Osteocyte (in vitro differentiated cells): ENCODE results near the gene SPRR1A. TPM values are rescaled to one million over a fixed set of nuclear protein-coding genes. Genes with fewer than 3 reads are reported as not detected.

Experiments
- DNase-seq: peaks from one replicate; pipeline ENCODE4 v3.0.0; 2021; ENCODE audit warnings: mixed read lengths; ENCODE audit not compliant: unreplicated experiment; ENCODE audit errors: extremely low spot score
- H3K27ac Mint-ChIP-seq: one replicate; pipeline ENCODE4 v1.8.0; 2021; ENCODE audit warnings: mild to moderate bottlenecking, mixed read lengths; ENCODE audit not compliant: unreplicated experiment
- H3K27me3 Mint-ChIP-seq: one replicate; pipeline ENCODE4 v1.8.0; 2021; ENCODE audit warnings: mixed read lengths; ENCODE audit not compliant: unreplicated experiment
- H3K36me3 Mint-ChIP-seq: one replicate; pipeline ENCODE4 v1.8.0; 2021; ENCODE audit warnings: mixed read lengths; ENCODE audit not compliant: unreplicated experiment
- H3K4me1 Mint-ChIP-seq: one replicate; pipeline ENCODE4 v1.8.0; 2021; ENCODE audit warnings: mixed read lengths; ENCODE audit not compliant: unreplicated experiment
- H3K4me3 Mint-ChIP-seq: one replicate; pipeline ENCODE4 v1.8.0; 2021; ENCODE audit warnings: mild to moderate bottlenecking, moderate library complexity, mixed read lengths; ENCODE audit not compliant: unreplicated experiment
- H3K9me3 Mint-ChIP-seq: one replicate; pipeline ENCODE4 v1.8.0; 2021; ENCODE audit warnings: mixed read lengths; ENCODE audit not compliant: unreplicated experiment
- CTCF ChIP-seq: fragments of 200-600 bp; sonication (generic); IDR thresholded peaks from 2 replicates; pipeline ENCODE4 v1.5.0; 2021; ENCODE audit warnings: antibody characterized with exemption, mild to moderate bottlenecking, moderate library complexity
- total RNA-seq: library from RNA; stranded (reverse); gene quantifications from 2 replicates; pipeline ENCODE4 v1.2.1, GENCODE V29; 2021

The SPRR1A gene
- total RNA-seq, 1 donor from 2014 or later = not detected

- no peak for TF ChIP-seq CTCF
- DNase-seq = no peak
- H3K4me1 Mint-ChIP-seq = no peaks in the 10 kb centered on the region
These were observed 3.2 kb upstream of the SPRR1A start for GRCh38 chr1:152980676-152981075.

GRCh38 chr1:152981146-152981871 is 2.6 kb upstream of the SPRR1A start:
- no peak for TF ChIP-seq CTCF
- no peak for DNase-seq
- Mint-ChIP-seq H3K4me1 (no peaks in the 10 kb centered on the region), H3K9me3 (no peaks in the 10 kb centered on the region), H3K4me3 (no peak overlapping the region), H3K27me3 (no peaks in the 10 kb centered on the region), H3K36me3 (no peaks in the 10 kb centered on the region), H3K27ac (no peak overlapping the region)

More at GRCh38 chr1:152980676-152981075, 3.2 kb upstream of the SPRR1A start:
- Mint-ChIP-seq H3K36me3 (no peaks in the 10 kb centered on the region), H3K9me3 (no peaks in the 10 kb centered on the region), H3K27me3 (no peaks in the 10 kb centered on the region), H3K4me3 (no peak overlapping the region), H3K27ac (no peak overlapping the region)

- DNase-seq = no peak
- H3K9me3 Mint-ChIP-seq = no peaks in the 10 kb centered on the region
- no peak overlapping the region for H3K27ac Mint-ChIP-seq
- H3K4me3 Mint-ChIP-seq = no peak overlapping the region
- H3K27me3 Mint-ChIP-seq = no peaks in the 10 kb centered on the region
- no peak for TF ChIP-seq CTCF
- H3K4me1 Mint-ChIP-seq = no peaks in the 10 kb centered on the region
- H3K36me3 Mint-ChIP-seq = no peaks in the 10 kb centered on the region
These were observed 1.8 kb upstream of the SPRR1A start for GRCh38 chr1:152982076-152982475.

- no peak overlapping the region for H3K4me3 Mint-ChIP-seq
- DNase-seq = no peak
- no peaks in the 10 kb centered on the region for H3K36me3 Mint-ChIP-seq
- H3K4me1 Mint-ChIP-seq = no peaks in the 10 kb centered on the region
- no peaks in the 10 kb centered on the region for H3K27me3 Mint-ChIP-seq
- no peak overlapping the region for H3K27ac Mint-ChIP-seq
- H3K9me3 Mint-ChIP-seq = no peaks in the 10 kb centered on the region
- TF ChIP-seq CTCF = no peak
These were observed 647 bp upstream of the SPRR1A start for GRCh38 chr1:152983234-152983633.

GRCh38 chr1:152986578-152986977 is 2.7 kb downstream of the SPRR1A start:
- Mint-ChIP-seq H3K27ac (no peak overlapping the region), H3K36me3 (no peaks in the 10 kb centered on the region), H3K9me3 (no peaks in the 10 kb centered on the region), H3K27me3 (no peaks in the 10 kb centered on the region), H3K4me1 (no peaks in the 10 kb centered on the region), H3K4me3 (no peak overlapping the region)
- DNase-seq = no peak
- no peak for TF ChIP-seq CTCF
